Measurements from ENCODE around the gene GPC1. TPM values are rescaled to one million over a fixed set of nuclear protein-coding genes. Genes with fewer than 3 reads are reported as not detected.

Gene GPC1
- total and polyA plus RNA-seq, 2 of the 13 experiments (the other 11 are each of a cell fraction or from before 2014, with no cell fraction given) = 4.0 to 5.5 TPM

GRCh38 chr2:240452462-240453256 lies 17.2 kb downstream of the GPC1 start (continued):
- TF ChIP-seq ZNF160 (CRISPR knock-in tag; IDR thresholded peaks at IDR 0.05) (no peak), PATZ1 (CRISPR knock-in tag; IDR thresholded peaks at IDR 0.05) (peak; percentile 51), KAT2B (IDR thresholded peaks at IDR 0.05; ENCODE audit: borderline replicate concordance, low read depth, low read length) (no peak), ZNF3 (CRISPR knock-in tag; IDR thresholded peaks at IDR 0.05) (no peak), ZNF639 (CRISPR knock-in tag; conservative IDR thresholded peaks at IDR 0.05) (no peak), GMEB2 (CRISPR knock-in tag; IDR thresholded peaks at IDR 0.05; ENCODE audit: low read depth) (no peak), PCBP2 (optimal IDR thresholded peaks at IDR 0.05; ENCODE audit: low read depth, low read length, poor library complexity, severe bottlenecking) (no peak), HES4 (CRISPR knock-in tag; IDR thresholded peaks at IDR 0.05; ENCODE audit: borderline replicate concordance) (peak; percentile 35; the same call in 1 of the 2 replicates), ISL2 (CRISPR knock-in tag; IDR thresholded peaks at IDR 0.05) (no peak), ZFYVE20 (CRISPR knock-in tag; IDR thresholded peaks at IDR 0.05; ENCODE audit: borderline replicate concordance, low read depth) (no peak), ZNF451 (CRISPR knock-in tag; IDR thresholded peaks at IDR 0.05) (no peak), ZMAT3 (CRISPR knock-in tag; conservative IDR thresholded peaks at IDR 0.05) (no peak), GRHL1 (CRISPR knock-in tag; conservative IDR thresholded peaks at IDR 0.05) (no peak), ZKSCAN5 (CRISPR knock-in tag; IDR thresholded peaks at IDR 0.05) (no peak)
- TF ChIP-seq, protein P1, sequence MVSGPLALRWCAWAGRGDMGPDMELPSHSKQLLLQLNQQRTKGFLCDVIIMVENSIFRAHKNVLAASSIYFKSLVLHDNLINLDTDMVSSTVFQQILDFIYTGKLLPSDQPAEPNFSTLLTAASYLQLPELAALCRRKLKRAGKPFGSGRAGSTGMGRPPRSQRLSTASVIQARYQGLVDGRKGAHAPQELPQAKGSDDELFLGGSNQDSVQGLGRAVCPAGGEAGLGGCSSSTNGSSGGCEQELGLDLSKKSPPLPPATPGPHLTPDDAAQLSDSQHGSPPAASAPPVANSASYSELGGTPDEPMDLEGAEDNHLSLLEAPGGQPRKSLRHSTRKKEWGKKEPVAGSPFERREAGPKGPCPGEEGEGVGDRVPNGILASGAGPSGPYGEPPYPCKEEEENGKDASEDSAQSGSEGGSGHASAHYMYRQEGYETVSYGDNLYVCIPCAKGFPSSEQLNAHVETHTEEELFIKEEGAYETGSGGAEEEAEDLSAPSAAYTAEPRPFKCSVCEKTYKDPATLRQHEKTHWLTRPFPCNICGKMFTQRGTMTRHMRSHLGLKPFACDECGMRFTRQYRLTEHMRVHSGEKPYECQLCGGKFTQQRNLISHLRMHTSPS (CRISPR knock-in tag; IDR thresholded peaks at IDR 0.05; ENCODE audit: low read depth) = no peak
- TF ChIP-seq, protein P2, sequence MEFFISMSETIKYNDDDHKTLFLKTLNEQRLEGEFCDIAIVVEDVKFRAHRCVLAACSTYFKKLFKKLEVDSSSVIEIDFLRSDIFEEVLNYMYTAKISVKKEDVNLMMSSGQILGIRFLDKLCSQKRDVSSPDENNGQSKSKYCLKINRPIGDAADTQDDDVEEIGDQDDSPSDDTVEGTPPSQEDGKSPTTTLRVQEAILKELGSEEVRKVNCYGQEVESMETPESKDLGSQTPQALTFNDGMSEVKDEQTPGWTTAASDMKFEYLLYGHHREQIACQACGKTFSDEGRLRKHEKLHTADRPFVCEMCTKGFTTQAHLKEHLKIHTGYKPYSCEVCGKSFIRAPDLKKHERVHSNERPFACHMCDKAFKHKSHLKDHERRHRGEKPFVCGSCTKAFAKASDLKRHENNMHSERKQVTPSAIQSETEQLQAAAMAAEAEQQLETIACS (CRISPR knock-in tag; IDR thresholded peaks at IDR 0.05) = peak; percentile 71
- TF ChIP-seq, protein P3, sequence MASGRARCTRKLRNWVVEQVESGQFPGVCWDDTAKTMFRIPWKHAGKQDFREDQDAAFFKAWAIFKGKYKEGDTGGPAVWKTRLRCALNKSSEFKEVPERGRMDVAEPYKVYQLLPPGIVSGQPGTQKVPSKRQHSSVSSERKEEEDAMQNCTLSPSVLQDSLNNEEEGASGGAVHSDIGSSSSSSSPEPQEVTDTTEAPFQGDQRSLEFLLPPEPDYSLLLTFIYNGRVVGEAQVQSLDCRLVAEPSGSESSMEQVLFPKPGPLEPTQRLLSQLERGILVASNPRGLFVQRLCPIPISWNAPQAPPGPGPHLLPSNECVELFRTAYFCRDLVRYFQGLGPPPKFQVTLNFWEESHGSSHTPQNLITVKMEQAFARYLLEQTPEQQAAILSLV (CRISPR knock-in tag; IDR thresholded peaks at IDR 0.05; ENCODE audit: borderline replicate concordance) = no peak
